Bladder microvascular endothelial cell (primary cell): ENCODE measurements around the gene CAPN3. TPM values are rescaled to one million over a fixed set of nuclear protein-coding genes. Genes with fewer than 3 reads are reported as not detected.

ENCODE experiments used
- total RNA-seq: library from RNA; depleted of rRNA; stranded (reverse); fragments of >200 nt; gene quantifications from 2 replicates; pipeline ENCODE4 v1.2.3, GENCODE V29; 2014

CAPN3 gene
- 0.32 and 0.94 TPM in 2 replicates for total RNA-seq

DNA sequence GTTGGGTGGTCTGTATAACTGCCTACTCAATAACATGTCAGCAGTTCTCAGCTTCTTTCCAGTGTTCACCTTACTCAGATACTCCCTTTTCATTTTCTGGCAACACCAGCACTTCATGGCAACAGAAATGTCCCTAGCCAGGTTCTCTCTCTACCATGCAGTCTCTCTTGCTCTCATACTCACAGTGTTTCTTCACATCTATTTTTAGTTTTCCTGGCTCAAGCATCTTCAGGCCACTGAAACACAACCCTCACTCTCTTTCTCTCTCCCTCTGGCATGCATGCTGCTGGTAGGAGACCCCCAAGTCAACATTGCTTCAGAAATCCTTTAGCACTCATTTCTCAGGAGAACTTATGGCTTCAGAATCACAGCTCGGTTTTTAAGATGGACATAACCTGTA lies at the start of gene CAPN3:
Gene CAPN3 (plus strand): TSS at position 253 of the 400 bp plus-strand sequence. CDS start 305 bp downstream, outside the sequence.

Other genes starting within 250 kb of the CAPN3 start
- gene PLA2G4F, start 202.9 kb upstream of the CAPN3 start, total RNA-seq, result not detected in 2 replicates
- gene VPS39, start 151.2 kb upstream of the CAPN3 start, total RNA-seq, result 22.8 and 57.4 TPM in 2 replicates
- 9.4 and 16.3 TPM in 2 replicates for gene GANC, start 86.3 kb upstream of the CAPN3 start, total RNA-seq
- gene TMEM87A, start 86.1 kb upstream of the CAPN3 start, total RNA-seq, result 34.6 and 54.2 TPM in 2 replicates
- 27.2 and 48.9 TPM in 2 replicates for gene ZNF106, start 131.6 kb downstream of the CAPN3 start, total RNA-seq
- gene SNAP23, start 136.1 kb downstream of the CAPN3 start, total RNA-seq, result 158 and 193 TPM in 2 replicates
- gene LRRC57, start 189.3 kb downstream of the CAPN3 start, total RNA-seq, result 15.9 and 26.1 TPM in 2 replicates
- 24.4 and 25.7 TPM in 2 replicates for gene HAUS2, start 189.3 kb downstream of the CAPN3 start, total RNA-seq
- gene STARD9, start 216.1 kb downstream of the CAPN3 start, total RNA-seq, result 19.1 and 28.1 TPM in 2 replicates